GM21825 (cell line): ENCODE measurements around the gene CFAP74.

Experiments used
- ATAC-seq: cut with Tn5 transposase; IDR thresholded peaks from one replicate; pipeline ENCODE4 v1.9.1; 2021; ENCODE audit warnings: mild to moderate bottlenecking, moderate library complexity; ENCODE audit not compliant: unreplicated experiment

The CFAP74 gene, protein sequence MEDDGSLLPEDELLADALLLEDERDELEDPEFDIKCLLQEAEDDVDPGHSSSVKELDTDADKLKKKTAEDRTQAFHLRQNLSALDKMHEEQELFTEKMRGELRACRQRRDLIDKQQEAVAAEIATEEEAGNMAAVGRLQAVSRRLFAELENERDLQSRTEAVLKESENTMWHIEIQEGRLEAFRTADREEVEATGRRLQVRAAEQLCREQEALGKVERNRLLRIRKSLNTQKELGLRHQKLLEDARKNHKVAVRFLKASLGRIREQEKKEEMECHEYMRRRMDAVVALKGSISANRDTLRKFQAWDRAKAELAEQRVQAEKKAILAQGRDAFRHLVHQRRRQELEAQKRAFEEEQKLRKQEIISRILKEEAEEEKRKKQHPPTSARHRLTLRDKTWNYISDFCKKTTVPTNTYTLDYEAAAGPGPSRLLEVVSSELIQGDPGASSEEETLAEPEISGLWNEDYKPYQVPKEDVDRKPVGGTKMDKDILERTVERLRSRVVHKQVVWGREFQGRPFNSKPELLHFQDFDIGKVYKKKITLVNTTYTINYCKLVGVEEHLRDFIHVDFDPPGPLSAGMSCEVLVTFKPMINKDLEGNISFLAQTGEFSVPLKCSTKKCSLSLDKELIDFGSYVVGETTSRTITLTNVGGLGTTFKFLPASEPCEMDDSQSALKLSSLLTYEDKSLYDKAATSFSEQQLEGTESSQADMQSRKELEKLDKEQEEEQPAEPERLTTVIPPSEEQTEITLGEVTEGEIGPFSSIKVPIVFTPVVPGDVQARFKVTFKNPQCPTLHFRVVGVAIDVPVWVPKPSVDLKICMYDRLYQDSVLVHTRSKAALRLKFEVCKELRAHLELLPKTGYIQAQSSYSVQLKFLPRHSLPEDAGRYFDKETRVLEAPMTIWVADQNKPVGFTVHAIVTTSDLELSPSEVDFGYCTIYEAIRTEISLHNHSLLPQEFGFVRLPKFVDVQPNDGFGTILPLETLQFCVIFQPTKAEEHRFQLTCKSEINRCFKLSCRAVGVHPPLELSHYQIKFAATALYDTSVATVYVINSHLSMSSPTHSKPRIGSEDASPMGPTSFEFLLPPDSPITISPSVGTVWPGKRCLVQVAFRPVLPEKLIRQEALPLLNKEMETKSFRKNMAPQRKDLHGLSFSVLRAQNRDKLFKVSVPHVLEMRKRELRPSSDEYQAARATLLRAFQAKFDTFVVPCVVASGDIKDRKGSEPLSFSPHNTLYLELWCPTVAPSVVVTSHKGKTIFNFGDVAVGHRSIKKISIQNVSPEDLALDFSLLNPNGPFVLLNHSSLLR (N-terminal part only)

DNA sequence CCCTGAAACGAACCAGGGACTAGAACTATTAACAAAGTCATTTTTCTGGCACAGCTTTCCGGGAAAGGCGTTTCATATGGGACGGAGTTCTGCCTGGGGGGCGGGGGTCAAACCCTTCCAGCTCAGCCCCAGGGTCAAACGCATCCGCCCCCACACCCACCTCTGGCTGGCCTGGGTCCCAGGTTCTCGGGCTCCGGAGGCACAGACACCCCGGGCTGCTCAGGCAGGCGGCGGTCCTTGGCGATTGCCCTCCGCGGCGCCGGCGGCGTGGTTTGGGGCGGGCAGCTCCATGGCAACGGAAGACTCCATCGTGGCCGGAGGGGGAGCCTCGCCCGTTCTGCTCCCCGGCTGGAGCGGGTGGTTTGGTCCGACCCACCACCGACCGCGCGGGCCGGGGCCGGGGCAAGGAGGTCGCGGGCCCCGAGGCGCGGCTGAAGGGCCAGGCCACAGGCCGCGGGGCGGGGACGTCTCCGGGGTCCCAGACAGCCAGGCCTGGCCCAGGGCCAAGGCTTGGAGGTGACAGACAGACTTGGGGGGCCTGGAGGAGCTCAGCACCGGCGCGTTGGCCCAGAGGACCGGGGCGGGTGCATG lies at the start of gene CFAP74:
Gene CFAP74 (minus strand): TSS at position 246 of the 591 bp plus-strand sequence. CDS start 12,830 bp downstream, outside the sequence.
- ATAC-seq: no peak

DNA sequence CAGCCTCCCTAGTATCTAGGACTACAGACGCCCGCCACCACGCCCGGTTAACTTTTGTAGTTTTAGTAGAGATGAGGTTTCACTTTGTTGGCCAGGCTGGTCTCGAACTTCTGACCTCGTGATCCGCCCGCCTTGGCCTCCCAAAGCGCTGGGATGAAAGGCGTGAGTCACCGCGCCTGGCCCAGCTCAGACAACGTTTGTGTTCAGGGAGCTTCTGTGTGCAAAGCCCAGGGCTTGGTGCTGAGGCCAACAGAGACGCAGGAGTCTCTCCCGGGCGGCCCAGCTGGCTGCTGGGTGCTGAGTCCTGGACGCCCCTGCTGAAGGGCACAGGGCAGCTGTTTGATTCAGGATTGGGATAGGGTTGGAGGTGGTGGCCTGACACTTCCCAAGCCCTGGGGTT lies 49.6 kb upstream of the CFAP74 start:
- ATAC-seq: no peak

DNA sequence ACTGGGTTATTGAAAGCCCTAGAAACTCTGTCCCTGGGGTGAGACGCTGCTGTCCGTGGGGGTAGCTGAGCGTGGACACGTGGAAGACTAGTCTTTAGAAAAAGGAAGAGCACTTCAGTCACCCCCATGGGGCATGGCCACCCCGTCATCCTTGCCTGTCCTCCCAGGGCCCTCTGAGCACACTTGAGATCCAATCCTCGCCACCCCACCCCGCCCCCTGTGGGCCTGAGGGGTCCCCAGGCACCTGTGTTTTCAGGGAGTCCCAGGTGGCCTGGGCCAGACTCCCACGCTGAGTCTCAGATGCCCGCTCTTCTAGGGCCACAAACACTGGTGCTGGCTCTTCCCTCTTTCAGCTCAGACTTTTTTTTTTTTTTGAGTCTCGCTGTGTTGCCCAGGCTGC lies 49.2 kb upstream of the CFAP74 start:
- ATAC-seq: no peak

DNA sequence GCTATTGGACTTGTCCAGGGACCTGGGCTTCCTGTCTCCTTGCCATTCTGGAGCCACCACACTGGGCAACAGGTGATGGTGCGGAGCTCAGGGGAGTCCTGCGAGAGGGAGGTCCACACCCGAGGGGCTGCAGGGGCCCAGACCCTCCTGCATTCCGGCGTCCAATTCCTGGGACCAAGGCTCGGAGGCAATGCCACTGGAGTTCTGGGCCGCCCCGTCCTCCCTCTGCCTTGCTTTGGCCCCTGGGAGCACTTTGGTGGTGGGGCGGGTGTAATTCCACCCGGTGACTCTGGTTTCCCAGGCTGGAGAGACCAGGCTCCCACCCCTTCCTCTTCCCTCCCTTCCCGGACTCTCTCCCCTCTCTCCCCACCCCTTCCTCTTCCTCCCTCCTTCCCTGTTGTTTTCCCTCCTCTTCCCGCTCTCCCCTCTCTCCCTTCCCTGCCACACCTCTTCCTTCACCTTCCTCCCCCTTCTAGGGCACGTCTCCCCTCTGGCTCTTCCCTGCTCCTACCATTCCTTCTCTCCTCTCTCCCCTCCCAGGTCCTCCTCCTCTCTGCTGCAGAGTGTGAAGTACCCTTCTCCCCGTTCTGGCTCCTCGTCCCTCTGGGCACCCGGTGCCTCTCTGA lies 48.6 kb upstream of the CFAP74 start:
- no peak for ATAC-seq

DNA sequence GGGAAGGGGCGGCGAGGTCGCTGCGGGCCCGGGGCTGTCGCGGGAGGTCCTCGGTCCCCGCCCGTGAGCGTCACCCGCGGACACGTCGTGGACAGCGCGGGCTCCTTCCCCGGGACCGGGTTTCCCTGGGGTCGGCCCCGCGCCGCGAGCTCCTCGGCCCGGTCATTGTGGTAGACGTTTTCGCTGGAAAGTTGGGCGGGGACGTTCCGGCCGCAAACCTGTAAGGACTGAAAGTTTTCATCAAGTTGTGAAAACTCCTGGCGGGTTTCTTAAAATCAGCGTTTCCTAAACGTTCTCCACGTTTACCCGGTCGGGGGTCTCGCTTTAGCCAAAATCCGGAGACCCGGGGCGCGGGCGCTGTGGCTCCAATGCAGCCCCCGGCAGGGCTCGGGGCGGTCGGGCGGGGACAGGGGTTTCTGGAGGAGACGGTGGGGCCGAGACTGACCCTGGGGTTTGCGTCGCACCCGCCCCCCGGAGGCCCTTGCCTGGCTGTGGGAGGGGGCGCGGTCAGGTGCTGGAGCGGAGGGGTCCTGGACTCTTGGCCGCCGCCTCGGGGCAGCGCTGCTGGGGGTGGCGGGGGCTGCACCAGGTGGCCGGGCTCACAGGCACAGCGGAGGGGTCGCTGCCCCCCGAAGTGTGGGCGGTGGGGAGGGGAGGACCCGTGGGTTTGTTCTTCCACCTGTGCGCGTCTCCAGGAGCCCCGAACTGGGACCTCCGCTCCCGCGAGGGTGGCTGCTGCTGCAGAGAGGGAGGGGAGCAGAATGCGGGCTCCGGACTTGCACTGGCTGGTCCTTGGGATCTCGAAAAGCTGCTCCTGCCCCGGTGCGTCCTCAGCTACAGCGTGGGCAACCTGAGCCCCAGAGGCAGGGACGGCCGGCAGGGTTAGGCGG lies 47.5 kb upstream of the CFAP74 start:
- no peak for ATAC-seq

DNA sequence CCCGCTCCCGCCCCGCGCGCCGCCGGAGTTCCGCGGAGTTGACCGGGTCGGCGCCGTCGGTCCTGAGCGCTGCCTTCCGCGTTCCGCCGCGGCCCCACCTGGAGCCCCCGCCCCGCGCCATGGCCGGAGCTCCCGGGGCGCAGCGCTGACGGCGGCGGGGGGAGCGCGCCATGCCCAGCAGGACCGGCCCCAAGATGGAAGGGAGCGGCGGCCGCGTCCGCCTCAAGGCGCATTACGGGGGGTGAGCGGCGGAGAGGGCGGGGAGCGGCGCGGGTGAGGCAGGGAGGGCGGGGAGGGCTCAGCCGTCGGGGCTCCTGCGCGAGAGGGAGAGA lies 46.8 kb upstream of the CFAP74 start:
- peak; percentile 20 for ATAC-seq

DNA sequence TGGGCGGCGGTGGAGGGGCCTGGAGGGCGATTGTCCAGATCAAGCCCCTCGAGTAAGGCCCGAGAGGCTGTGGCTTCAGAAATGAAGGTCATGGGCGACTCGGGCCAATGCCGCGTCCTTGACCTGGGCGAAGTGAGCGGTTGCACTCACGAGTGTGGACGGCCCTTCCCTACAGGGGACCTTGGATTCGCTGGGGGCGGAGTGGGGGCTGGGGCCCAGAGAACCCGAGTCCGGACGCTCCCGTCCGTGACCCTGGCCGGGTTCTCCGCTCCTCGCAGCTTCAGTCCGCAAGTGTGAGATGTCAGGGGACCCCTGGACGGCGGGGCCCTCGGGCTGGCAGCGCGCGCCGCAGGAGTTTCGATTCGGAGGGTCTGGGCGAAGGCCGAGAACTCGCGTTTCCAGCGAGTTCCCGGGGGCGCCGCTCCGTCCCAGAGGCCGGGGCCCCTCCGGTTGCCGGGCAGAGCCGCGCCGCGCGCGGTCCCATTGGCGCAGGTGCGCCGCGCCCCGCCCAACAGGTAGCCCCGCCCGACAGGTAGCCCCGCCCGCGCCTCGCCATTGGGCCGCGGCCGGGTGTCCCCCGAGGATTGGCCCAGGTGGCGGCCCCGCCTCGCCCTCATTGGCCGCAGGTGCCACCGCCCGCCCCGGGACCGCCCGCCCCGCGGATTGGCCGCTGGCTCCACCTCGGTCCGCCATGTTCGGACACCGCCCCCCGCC lies 46.3 kb upstream of the CFAP74 start, which contains the start of gene PRKCZ:
Gene PRKCZ (plus strand): TSS at position 694 of the 714 bp plus-strand sequence. CDS start 220 bp downstream, outside the sequence.
- peak; percentile 63 for ATAC-seq

DNA sequence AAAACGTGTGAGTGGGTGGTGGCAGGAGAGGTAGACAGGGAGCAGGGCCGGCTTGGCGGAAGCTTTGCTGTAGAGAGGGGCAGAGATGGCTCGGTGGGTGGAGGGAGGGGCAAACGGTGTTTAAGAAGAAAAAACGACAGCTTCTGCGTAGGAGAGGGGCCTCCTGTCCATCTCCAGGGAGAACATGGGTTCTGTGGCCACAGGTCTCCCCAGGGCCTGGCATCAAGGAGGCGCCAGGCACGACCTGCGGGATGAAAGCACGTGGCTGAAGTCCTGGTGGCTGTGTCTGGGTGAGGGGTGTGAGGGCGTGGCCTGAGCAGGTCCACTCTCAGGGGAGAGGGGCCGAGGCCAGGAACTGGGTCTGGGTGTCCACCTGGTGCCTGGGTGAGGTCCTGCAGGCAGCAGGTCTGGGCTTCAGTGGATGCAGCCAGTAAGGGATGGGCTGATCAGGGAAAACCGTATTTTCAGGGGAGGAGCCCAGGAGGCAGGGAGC lies 45.7 kb upstream of the CFAP74 start:
- no peak for ATAC-seq

DNA sequence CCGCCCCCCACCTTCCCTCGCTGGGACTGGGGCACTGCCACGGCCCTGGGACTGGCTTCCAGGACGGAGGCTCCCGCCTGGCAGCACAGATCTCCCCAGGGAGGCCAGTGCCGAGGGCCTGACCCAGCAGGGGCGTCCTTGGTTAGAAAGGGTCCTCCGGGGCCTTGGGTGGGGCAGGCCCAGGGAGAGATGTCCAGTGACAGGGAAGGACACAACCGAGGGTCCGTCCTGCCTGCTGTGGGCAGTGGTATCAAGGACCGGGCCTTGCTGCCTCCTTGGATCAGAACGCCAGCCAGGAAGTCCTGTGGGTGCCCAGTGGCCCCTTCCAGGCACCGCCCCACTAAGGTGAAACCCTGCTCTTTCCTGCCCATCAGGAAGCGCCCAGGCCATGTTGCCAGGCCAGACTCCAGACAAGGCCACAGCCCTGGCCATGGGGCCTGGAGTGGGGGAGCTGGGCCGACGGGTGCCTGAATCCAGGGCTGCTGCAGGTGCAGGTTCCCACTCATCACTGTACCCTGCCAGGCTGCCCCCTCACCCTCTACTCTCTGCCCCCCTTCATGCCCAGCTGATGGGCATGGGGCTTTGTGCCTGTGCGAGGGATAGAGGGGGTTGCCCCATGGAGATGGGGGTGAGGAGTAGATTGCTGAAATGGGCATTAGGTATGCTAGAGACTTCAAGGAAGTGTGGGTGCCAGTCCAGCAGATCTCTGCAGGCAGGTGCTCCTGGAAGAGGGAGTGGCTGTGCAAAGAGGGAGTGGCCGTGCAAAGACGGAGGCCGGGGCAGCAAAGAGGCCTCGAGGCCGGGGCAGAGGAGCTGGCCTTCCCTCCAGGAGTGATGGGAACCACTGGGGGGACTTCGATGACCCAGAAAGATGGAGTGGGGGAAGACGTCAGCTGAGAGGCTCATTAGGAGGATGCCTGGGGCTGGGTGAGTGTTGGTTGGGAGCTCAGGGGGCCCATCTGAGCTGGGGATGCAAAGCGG lies 44.5 kb upstream of the CFAP74 start:
- ATAC-seq: no peak

DNA sequence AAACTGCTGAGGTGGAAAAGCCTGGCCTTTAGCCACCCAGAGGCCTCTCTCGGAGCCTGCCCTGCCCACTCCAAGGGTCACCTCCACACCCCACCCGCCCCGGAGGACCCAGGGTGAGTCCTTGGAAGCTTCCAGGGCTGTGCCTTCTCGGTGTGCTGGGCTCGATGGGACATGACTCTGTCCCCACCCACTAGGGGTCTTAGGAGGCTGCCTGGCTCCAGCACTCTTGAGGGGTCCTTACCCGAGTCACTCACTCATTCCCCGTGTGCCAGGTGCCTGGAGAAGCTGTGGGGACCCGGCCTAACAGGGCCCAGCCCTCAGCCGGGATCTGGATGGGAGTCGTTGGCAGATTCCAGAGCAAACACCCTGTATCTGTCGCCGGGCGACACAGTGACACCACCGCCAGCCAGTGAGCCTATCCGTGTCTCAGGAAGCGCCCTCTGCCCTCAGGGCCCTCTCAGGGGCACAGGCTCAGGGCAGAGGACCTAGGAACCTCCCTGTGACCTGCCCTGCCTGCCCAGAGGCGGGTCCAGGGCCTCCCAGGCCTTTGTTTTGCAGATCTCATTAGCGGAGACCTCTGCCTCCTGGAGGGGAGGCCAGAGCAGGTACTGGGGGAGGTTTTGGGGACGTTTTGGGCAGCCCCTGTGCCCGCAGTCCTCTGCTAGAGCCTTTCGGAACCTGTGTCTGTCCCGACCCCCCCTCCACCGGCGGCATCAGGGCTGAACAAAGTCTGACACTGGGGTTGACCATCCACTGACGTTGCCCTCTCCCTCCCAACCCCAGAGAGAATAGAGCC lies 43.6 kb upstream of the CFAP74 start:
- ATAC-seq: no peak

DNA sequence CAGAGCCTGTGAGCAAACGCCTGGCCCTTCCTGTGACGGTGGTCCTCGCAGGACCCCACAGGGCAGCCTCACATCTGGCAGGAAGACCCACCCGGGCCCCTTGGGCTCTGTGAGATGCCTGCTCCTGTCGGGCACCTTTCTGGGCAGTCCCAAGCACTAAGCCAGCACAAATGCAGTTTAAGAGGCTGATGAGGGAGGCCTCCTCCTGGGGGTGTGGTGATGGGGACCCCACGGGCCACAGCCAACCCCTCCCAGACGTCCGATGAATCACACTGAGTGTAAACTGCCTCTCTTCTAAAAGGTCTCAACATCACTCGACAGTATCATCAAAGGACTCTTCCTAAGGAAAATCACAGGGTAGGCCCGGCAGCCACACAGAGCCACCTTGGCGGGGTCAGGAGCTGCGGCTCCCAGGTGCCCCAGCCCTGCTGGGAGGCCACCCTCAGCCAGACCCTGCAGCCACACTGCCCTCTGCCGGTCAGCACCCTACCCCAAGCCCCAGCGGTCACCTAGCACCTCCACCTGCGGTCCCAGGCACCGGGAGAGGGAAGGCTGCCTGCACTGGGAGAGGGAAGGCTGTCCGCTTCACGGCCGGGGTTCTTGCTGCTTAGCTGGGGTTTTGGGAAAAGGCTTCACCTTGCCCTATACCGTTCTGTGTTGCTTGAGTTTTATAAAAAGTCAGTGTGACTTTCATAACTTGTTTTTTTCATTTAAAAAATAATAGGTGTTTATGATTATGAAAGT lies 42.8 kb upstream of the CFAP74 start:
- no peak for ATAC-seq

DNA sequence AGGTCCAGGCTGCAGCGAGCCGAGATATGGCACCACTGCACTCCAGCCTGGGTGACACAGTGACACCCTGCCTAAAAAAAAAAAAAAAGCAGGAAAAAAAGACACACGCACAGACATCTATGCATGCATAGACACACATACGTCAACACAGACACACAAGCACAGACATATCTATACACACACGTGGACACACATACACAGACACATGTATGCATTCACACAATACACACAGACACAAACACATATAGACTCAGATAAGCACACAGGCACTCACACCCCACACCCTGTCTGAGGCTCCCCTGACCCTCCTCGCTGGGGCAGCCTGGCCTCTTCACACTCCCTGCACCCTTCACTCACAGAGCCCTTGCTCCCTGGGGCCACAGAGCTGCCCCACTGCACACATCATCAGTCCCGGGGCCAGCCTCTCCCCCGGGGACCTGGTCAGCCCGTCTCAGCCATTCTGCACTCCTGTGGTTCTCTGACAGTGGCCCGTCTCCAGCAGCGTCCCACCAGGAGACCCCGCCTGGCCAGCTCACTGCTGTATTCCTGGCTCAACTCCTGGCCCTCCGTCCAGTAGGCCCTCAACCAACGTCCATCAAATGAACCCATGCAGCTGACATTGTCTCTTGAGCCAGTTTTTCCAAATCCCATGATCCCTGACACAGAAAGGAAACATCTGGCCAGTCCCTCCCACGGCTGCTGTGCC lies 42.0 kb upstream of the CFAP74 start:
- no peak for ATAC-seq

DNA sequence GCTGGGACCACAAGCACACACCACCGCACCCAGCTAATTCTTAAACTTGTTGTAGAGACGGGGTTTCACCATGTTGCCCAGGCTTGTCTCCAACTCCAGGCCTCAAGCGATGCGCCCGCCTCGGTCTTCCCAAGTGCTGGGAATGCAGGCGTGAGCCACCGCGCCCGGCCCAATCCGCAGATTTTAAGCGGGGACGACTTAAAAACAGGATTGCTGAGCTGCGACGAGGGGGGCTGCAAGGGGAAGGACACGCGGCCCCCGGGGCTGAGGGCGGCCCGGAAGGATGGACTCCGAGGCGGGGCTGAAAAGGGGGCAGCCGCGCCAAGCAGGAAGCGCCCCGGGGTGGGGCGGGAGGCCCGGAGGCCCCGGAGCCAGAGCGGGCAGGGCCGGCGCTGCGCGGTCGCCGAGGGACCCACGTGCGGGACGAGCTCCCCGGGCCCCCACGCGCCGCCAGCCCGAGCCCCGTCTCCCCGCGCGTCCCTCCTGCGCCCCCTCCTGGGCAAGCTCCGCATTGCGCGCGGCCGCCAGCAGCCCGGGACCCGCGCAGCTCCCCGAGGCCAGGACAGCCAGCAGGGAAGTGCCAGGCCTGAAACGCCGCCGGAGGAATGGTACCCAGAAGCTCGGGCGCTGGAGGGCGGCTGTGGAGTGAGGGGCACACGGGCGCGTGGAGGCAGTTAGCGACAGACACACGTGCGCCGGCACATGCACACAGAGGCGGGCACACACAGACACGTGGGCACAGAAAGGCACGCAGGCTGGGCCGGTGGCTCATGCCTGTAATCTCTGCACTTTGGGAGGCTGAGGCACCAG lies 41.1 kb upstream of the CFAP74 start:
- no peak for ATAC-seq

DNA sequence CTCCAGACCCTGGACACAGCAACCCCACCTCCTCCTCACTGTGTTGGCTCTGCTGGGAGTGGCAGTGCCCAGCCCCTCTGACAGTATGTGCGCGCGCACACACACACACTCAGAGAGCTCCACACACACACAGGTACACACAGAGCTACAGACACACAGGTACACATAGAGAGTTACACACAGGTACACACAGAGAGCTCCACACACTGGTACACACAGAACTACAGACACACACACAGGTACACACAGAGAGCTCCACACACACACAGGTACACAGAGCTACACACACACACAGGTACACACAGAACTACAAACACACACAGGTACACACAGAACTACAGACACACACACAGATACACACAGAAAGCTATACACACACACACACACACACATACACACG lies 40.3 kb upstream of the CFAP74 start:
- no peak for ATAC-seq
